ENCODE data around the gene CIB1. TPM values are rescaled to one million over a fixed set of nuclear protein-coding genes. Genes with fewer than 3 reads are reported as not detected.
A peak's percentile ranks its signal among the peaks of the same experiment; 100 is the strongest.

CIB1 gene
- total and polyA plus RNA-seq, 2 experiments from 2014 or later: 53.3 to 163 TPM

- Histone ChIP-seq H3K79me2 (peaks cover 64% of the 10 kb centered on the region), H2AFZ (no peak overlapping the region), H3K36me3 (replicated peaks; ENCODE audit: insufficient read depth, low read depth) (no peaks in the 10 kb centered on the region), H3K4me1 (ENCODE audit: insufficient read depth) (peaks cover 21% of the 10 kb centered on the region), H3K27ac (no peak overlapping the region), H3K4me2 (peak overlapping the region; percentile 97), H3K9me2 (replicated peaks; ENCODE audit: insufficient read depth) (no peaks in the 10 kb centered on the region), H3K27me3 (no peaks in the 10 kb centered on the region), H3K4me3 (peak overlapping the region; percentile 100), H3K9me3 (ENCODE audit: low read depth) (no peaks in the 10 kb centered on the region), H4K20me1 (ENCODE audit: insufficient read depth, poor library complexity, severe bottlenecking) (peaks cover 28% of the 10 kb centered on the region)
- no peak for DNase-seq (ENCODE audit: low spot score)
- TF ChIP-seq EZH2phosphoT487 (IDR thresholded peaks at IDR 0.05; ENCODE audit: low read depth, severe bottlenecking, unreplicated experiment) (no peak), CTCF (IDR thresholded peaks at IDR 0.05; ENCODE audit: poor library complexity) (no peak), EZH2 (IDR thresholded peaks at IDR 0.05; ENCODE audit: borderline replicate concordance) (no peak)
- WGBS (ENCODE audit: low lambda C conversion rate, missing lambda C conversion rate): 89% methylated on average over 4 of the region's 4 CpGs
Observed at GRCh38 chr15:90202929-90203328, 30.8 kb downstream of the CIB1 start.

GRCh38 chr15:90201944-90202375, 31.8 kb downstream of the CIB1 start:
- Histone ChIP-seq H3K9me2 (replicated peaks; ENCODE audit: insufficient read depth) (no peaks in the 10 kb centered on the region), H4K20me1 (ENCODE audit: insufficient read depth, poor library complexity, severe bottlenecking) (peaks cover 28% of the 10 kb centered on the region), H2AFZ (peak overlapping the region; percentile 91), H3K27me3 (no peaks in the 10 kb centered on the region), H3K36me3 (replicated peaks; ENCODE audit: insufficient read depth, low read depth) (no peaks in the 10 kb centered on the region), H3K9me3 (ENCODE audit: low read depth) (no peaks in the 10 kb centered on the region), H3K4me1 (ENCODE audit: insufficient read depth) (peaks cover 21% of the 10 kb centered on the region), H3K4me2 (peak overlapping the region; percentile 97), H3K79me2 (peaks cover 55% of the 10 kb centered on the region), H3K27ac (peak overlapping the region; percentile 94), H3K4me3 (peak overlapping the region; percentile 100)
- DNase-seq (ENCODE audit: low spot score): no peak
- 3% methylated on average over 16 of the region's 25 CpGs for WGBS (ENCODE audit: low lambda C conversion rate, missing lambda C conversion rate)
- TF ChIP-seq CTCF (IDR thresholded peaks at IDR 0.05; ENCODE audit: poor library complexity): no peak
- TF ChIP-seq EZH2 (IDR thresholded peaks at IDR 0.05; ENCODE audit: borderline replicate concordance): no peak
- no peak for TF ChIP-seq EZH2phosphoT487 (IDR thresholded peaks at IDR 0.05; ENCODE audit: low read depth, severe bottlenecking, unreplicated experiment)

- Histone ChIP-seq H3K79me2 (peaks cover 49% of the 10 kb centered on the region), H3K4me3 (peak within 1 kb of the TSS; percentile 100), H3K9me2 (replicated peaks; ENCODE audit: insufficient read depth) (no peaks in the 10 kb centered on the region), H3K36me3 (replicated peaks; ENCODE audit: insufficient read depth, low read depth) (no peaks in the 10 kb centered on the region), H3K4me1 (ENCODE audit: insufficient read depth) (peaks cover 21% of the 10 kb centered on the region), H3K4me2 (peak within 1 kb of the TSS; percentile 97), H3K27me3 (no peaks in the 10 kb centered on the region), H3K9me3 (ENCODE audit: low read depth) (no peaks in the 10 kb centered on the region), H3K27ac (peak within 1 kb of the TSS; percentile 94), H2AFZ (peak within 1 kb of the TSS; percentile 91), H4K20me1 (ENCODE audit: insufficient read depth, poor library complexity, severe bottlenecking) (peaks cover 28% of the 10 kb centered on the region)
- peak; percentile 92 for DNase-seq (ENCODE audit: low spot score)
- WGBS (ENCODE audit: low lambda C conversion rate, missing lambda C conversion rate): 0% methylated on average over 18 of the region's 88 CpGs
- TF ChIP-seq EZH2 (IDR thresholded peaks at IDR 0.05; ENCODE audit: borderline replicate concordance) (no peak), CTCF (IDR thresholded peaks at IDR 0.05; ENCODE audit: poor library complexity) (no peak), EZH2phosphoT487 (IDR thresholded peaks at IDR 0.05; ENCODE audit: low read depth, severe bottlenecking, unreplicated experiment) (no peak)
Observed at GRCh38 chr15:90201130-90201943, 32.4 kb downstream of the CIB1 start, which contains the start of gene SEMA4B. TSS of gene SEMA4B (plus strand) at chr15:90201330. CDS start at chr15:90201579, 249 bp downstream.
